SK-N-MC (cell line): ENCODE data around the gene SINHCAF.

Experiments
- DNase-seq: peaks from one replicate; pipeline ENCODE4 v3.0.0-alpha.2; 2011; ENCODE audit warnings: low read depth, low spot score
- H3K27ac ChIP-seq: fragments of 200-600 bp; sonication (generic); 2 replicates; pipeline ENCODE4 v1.5.1; 2016; ENCODE audit warnings: mixed run types
- H3K36me3 ChIP-seq: fragments of 200-600 bp; sonication (generic); 2 replicates; pipeline ENCODE4 v1.6.1; 2017; ENCODE audit warnings: antibody characterized with exemption, low read length, mixed read lengths; ENCODE audit not compliant: insufficient read depth
- H3K4me3 ChIP-seq: fragments of 200-600 bp; sonication (generic); 2 replicates; pipeline ENCODE4 v1.5.1; 2016
- H3K9ac ChIP-seq: fragments of 200-600 bp; sonication (generic); 2 replicates; pipeline ENCODE4 v1.8.0; 2017; ENCODE audit warnings: mixed run types, mixed read lengths; ENCODE audit not compliant: insufficient read length
- H3K9me3 ChIP-seq: fragments of 200-600 bp; sonication (generic); 2 replicates; pipeline ENCODE4 v1.6.1; 2017; ENCODE audit warnings: low read depth, mild to moderate bottlenecking, antibody characterized with exemption, low read length, moderate library complexity, mixed read lengths
- EZH2 ChIP-seq: fragments of 200-600 bp; sonication (generic); IDR thresholded peaks from one replicate; pipeline ENCODE4 v1.6.1; 2017; ENCODE audit warnings: antibody characterized with exemption
- FOXP2 ChIP-seq: optimal IDR thresholded peaks from 2 replicates; pipeline ENCODE3; 2011; ENCODE audit warnings: mild to moderate bottlenecking, moderate library complexity; ENCODE audit not compliant: insufficient read depth; ENCODE audit errors: extremely low read length, control extremely low read depth
- POLR2AphosphoS5 ChIP-seq: IDR thresholded peaks from 2 replicates; pipeline ENCODE4 v1.6.1; 2012; ENCODE audit warnings: mild to moderate bottlenecking, low read depth, low read length, borderline replicate concordance

SINHCAF gene

DNA sequence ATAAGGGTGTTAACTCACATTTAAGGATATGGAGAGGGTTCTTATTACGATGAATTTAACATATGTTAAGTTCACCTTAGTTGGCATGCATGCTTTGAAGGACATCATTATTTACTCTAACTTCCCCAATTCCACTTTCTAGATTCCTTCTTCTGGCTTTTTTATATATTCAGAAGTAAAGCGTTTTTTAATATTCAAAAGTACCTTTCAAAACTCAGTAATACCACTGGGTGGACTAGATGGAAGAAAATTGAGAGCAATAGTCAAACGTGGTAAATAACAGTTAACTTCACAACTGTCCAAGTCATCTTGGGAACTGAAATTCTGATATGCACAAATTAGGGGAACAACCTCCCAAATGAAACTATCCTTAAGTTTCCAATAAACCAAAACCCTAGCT, 9.1 kb downstream of the SINHCAF start:
- Histone ChIP-seq H3K9me3 (no peaks in the 10 kb centered on the region), H3K27ac (no peak overlapping the region), H3K36me3 (peaks cover 32% of the 10 kb centered on the region), H3K4me3 (peak overlapping the region; percentile 30; the same call in 1 of the 2 replicates), H3K9ac (no peak overlapping the region)
- TF ChIP-seq POLR2AphosphoS5 (no peak), FOXP2 (no peak), EZH2 (no peak)
- DNase-seq: no peak

DNA sequence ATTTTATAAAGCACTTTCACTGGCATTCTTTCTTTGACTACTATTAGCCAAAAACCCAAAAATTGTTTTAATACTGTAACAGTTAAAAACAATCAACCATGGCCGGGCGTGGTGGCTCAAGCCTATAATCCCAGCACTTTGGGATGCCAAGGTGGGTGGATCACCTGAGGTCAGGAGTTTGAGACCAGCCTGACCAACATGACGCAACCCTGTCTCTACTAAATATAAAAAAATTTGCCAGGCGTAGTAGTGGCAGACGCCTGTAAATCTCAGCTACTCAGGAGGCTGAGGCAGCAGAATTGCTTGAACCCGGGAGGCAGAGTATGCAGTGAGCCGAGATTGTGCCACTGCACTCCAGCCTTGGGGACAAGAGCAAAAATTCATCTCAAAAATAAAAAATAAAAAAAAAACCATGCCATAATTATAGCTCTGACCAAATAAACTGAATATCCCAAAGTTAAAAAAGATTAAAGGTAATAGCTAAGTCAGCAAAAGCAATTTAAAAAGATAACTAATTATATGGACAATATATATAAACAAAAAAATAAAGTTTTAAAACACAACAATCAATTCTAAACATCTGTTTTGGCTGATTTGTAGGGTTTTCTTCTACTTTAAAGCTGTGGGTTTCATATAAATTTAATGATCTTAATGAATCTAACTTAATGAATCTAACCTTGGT, 10.0 kb downstream of the SINHCAF start:
- no peak for DNase-seq
- no peak overlapping the region for H3K4me3 ChIP-seq
- H3K9ac ChIP-seq: no peak overlapping the region
- peaks cover 42% of the 10 kb centered on the region for H3K36me3 ChIP-seq
- TF ChIP-seq EZH2 (no peak), FOXP2 (no peak), POLR2AphosphoS5 (no peak)
- H3K27ac ChIP-seq: no peak overlapping the region
- no peaks in the 10 kb centered on the region for H3K9me3 ChIP-seq

DNA sequence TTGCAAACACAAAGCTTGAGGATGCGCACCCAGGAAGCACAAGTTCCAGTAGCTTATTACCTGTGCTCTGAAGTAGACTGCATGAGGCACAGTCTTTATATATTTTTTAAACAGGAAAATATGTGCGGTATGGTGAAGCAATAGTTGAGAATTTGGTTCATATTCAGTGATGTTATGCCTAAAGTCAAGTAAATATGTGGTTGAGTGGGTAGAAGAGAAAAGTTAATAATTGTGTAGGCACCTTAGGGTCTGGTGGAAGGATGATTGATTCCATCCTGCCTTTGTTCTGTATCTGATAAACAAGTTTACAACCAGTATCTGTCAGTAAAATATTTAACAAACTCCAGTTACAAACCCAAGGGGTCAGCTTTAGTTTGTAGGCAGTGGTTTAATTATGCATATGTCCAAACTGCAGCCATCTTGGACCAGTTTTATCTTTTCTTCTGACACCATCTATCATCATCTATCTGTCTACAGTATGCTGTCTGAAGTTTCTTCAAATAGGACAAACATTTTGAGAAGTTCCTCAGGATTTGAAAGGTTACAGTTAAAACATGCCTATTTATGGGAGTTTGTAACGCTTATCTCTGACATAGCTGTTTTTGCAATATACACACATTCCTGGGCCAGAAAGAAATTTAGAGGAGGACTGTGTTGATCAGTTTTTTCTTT, 10.8 kb downstream of the SINHCAF start:
- no peak for DNase-seq
- Histone ChIP-seq H3K27ac (no peak overlapping the region), H3K9me3 (no peaks in the 10 kb centered on the region), H3K4me3 (no peak overlapping the region), H3K9ac (no peak overlapping the region), H3K36me3 (peaks cover 48% of the 10 kb centered on the region)
- TF ChIP-seq EZH2 (no peak), POLR2AphosphoS5 (no peak), FOXP2 (no peak)

DNA sequence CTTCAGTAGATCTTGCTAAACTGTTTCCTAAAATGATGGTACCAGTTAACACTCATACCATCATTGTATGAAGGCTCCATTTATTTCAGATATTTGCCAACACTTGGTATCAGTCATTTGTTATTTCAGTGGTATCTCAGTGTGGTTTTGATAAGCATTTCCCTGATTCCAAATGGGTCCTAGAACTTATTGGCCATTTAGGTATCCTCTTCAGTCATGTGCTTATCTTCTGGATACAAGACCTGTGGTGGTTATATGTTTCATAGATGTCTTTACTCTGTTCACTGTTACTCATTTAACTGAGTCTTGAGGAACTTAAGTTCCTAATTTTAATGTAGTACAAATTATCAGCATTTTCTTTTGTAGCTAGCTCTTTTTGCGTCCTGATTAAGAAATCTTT, 13.5 kb downstream of the SINHCAF start:
- no peak overlapping the region for H3K9ac ChIP-seq
- H3K36me3 ChIP-seq: peaks cover 51% of the 10 kb centered on the region
- H3K4me3 ChIP-seq: no peak overlapping the region
- H3K27ac ChIP-seq: no peak overlapping the region
- DNase-seq: no peak
- TF ChIP-seq EZH2 (no peak), POLR2AphosphoS5 (no peak), FOXP2 (no peak)
- no peaks in the 10 kb centered on the region for H3K9me3 ChIP-seq

DNA sequence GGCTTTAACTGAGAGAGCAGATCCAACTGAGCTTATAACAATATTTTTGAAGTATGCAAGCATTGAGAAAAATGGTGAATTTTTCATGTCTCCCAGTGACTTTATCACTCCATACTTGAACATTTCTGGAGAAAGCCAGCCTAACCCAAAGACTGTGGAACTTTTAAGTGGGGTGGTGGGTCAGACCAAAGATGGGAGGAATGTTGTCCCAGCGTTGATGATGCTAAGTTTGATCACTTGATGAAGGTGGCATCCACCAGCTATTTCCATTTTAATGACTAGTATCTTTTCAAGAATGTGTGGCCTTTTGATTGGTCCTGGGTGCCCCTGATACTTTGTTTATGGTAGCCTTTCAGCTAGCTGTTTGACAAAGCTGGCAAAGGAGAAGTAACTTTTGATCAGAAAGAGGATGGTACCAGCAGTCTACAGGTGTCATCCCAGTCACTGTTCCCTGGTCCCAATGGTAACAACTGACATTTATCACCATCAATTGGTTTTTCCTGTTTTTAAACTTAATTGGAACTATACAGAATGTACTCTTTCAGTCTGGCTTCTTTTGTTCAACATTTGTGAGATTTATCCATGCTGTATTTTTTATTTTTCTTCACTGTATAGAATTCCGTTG, 14.2 kb downstream of the SINHCAF start:
- no peaks in the 10 kb centered on the region for H3K9me3 ChIP-seq
- TF ChIP-seq EZH2 (no peak), POLR2AphosphoS5 (no peak), FOXP2 (no peak)

DNA sequence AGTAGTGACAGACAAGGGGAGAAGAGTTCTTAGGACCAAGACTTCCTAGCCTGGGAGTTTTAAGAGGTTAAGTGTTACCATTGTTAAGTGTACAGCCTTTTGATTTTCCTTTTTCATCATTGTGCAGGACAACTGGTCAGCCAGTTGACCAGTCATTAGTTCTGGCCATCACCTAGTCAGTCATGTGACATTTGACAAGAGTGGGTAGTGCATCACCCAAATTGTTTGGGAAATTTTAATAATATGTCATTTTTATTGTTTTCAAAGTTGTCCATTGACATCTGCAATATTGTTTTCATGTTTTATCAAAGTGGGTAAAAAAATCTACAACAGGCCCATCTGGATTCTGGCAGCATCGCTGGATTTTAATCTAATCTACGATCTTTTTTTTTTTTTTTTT, 15.5 kb downstream of the SINHCAF start:
- TF ChIP-seq POLR2AphosphoS5 (no peak), FOXP2 (no peak), EZH2 (no peak)

More for the DNA sequence above, 14.2 kb downstream of the SINHCAF start:
- Histone ChIP-seq H3K36me3 (peaks cover 55% of the 10 kb centered on the region), H3K9ac (no peak overlapping the region), H3K27ac (no peak overlapping the region), H3K4me3 (no peak overlapping the region)
- no peak for DNase-seq

DNA sequence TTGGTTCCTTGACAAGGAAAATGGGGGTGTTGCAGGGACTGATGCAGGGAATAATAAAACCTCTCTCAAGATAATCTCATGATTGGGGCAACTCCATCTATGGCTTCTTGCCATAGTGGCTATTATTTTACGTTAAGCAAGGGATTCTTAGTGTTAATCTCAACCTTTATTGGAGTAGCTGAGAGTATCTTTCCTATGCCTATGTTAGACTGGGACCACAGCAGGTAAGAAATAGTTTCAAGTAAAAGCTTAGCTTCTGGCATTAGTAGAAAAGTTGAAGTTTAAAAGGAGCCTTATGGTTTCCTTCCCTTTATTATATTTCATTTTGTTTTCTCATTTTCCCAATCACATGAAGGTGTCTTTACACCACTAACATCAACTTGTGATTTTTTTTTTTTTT, 16.7 kb downstream of the SINHCAF start:
- no peak for DNase-seq
- peaks cover 60% of the 10 kb centered on the region for H3K36me3 ChIP-seq
- no peaks in the 10 kb centered on the region for H3K9me3 ChIP-seq
- no peak overlapping the region for H3K4me3 ChIP-seq
- TF ChIP-seq EZH2 (no peak), FOXP2 (no peak), POLR2AphosphoS5 (no peak)
- no peak overlapping the region for H3K27ac ChIP-seq
- H3K9ac ChIP-seq: no peak overlapping the region

More for the DNA sequence above, 15.5 kb downstream of the SINHCAF start:
- DNase-seq: no peak
- Histone ChIP-seq H3K27ac (no peak overlapping the region), H3K36me3 (peaks cover 60% of the 10 kb centered on the region), H3K9me3 (no peaks in the 10 kb centered on the region), H3K4me3 (no peak overlapping the region), H3K9ac (no peak overlapping the region)

DNA sequence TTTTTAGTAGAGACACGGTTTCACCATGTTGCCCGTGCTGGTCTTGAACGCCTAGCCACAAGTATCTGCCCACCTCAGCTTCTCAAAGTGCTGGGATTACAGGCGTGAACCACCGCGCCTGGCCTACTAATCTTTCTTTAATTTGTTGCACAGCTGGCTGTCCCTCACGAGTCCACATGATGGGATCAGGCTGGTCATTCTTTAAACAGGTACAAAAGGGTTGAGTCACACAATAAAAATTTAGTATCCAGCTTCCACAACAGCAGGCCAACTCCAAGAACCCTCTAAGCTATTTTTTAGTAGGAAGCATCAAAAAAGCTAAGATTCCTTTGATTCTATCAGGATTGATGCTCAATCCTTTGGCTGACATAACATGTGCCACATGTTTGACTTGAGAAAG, 17.8 kb downstream of the SINHCAF start:
- DNase-seq: no peak
- peaks cover 66% of the 10 kb centered on the region for H3K36me3 ChIP-seq
- no peaks in the 10 kb centered on the region for H3K9me3 ChIP-seq
- no peak for TF ChIP-seq EZH2
- TF ChIP-seq POLR2AphosphoS5: no peak
- TF ChIP-seq FOXP2: no peak
- no peak overlapping the region for H3K4me3 ChIP-seq
- no peak overlapping the region for H3K27ac ChIP-seq
- H3K9ac ChIP-seq: no peak overlapping the region

DNA sequence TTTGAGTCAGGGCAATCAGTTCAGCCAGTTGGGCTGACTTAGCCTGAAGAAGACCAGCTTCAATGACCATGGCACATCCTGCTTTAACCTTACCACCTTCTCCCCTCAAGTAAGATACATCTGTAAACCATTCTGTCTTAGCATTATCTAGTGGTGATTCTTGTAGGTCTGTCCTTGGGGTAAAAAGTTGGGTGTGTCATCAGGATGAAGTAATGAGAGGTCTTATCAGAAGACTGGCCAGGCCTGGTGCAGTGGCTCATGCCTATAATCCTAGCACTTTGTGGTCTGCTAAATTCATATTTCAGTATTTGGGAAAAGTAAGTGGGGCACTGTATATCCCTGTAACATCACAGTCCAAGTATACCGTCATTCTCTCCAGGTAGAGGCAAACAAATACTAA, 19.1 kb downstream of the SINHCAF start:
- H3K9me3 ChIP-seq: no peaks in the 10 kb centered on the region
- H3K9ac ChIP-seq: no peak overlapping the region
- H3K36me3 ChIP-seq: peaks cover 66% of the 10 kb centered on the region
- no peak overlapping the region for H3K27ac ChIP-seq
- no peak for DNase-seq
- TF ChIP-seq POLR2AphosphoS5: no peak
- TF ChIP-seq FOXP2: no peak
- no peak overlapping the region for H3K4me3 ChIP-seq
